ENCODE results near the gene COLEC12.

The COLEC12 gene

DNA sequence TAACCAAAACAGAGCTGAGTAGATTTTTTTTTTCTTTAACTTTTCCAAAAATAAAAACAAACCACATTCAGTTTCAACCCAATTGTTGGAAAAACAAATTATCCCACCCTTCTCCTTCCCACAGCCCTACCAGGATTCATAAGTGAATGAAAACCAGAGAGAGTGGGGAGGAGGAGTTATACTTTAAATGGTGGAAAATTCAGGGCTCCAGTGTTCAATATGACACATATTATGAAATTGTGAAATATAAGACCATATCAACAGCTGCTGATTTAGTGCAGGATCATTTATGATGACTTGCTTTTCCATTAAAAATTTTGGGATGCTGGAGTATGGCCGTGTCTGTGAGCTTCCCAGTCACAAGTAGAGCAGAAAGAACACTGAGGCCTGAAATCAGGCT, 26.7 kb downstream of the COLEC12 start:
- no peak for DNase-seq

DNA sequence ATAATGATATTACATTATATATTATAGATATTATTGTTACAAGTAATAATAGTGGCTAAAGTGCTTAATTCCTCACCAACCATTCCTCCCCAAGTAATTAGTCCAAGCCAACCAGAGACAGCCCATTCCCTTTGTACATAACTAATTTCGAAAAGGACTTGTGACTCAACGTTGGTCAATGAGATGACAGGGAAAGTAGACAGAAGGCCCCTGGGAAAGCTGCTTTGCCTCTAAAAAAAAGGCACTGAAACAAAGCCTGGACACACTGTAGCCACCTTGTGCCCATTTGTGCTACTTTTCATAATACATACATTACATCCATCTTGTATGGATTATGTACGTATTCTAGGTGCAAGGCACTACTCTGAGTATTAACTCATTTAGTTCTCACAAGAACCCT, 28.8 kb downstream of the COLEC12 start:
- no peak for DNase-seq

DNA sequence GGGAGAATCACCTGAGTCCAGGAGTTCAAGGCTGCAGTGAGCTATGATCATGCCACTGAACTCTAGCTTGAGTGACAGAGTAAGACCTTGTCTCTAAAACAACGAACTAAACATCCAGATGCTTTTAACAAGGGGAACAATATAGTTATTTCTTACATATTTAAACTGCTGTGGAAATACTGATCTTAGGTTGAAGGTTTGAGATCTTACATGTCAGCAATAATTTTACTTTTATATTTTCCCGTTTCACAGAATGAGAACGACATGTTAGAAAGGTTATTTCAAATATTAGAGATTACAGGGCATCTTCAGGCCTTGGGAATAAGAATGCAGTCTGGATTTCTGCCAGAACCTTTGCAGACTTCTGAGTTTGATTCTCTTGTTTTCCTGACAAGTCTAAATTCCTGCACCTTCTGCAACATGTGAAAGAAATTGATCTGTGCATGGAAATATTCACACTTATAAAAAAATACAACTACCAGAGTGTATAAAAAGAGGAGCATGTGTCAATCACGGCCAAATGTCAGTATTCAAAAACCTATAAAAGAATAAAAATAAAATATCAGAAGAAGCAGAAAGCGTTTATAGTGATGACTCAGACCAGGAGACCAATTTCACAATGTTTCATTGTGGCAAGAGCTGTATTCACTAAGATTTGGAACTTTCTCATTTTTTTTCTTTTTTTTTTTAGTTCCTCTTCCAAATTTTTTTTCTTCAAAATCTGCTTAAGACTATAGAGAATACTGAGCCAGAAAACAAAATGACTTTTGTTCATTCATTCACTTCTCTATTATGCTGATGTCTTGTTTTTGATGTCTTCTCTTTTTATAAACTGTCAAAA, 29.6 kb downstream of the COLEC12 start:
- no peak for DNase-seq

DNA sequence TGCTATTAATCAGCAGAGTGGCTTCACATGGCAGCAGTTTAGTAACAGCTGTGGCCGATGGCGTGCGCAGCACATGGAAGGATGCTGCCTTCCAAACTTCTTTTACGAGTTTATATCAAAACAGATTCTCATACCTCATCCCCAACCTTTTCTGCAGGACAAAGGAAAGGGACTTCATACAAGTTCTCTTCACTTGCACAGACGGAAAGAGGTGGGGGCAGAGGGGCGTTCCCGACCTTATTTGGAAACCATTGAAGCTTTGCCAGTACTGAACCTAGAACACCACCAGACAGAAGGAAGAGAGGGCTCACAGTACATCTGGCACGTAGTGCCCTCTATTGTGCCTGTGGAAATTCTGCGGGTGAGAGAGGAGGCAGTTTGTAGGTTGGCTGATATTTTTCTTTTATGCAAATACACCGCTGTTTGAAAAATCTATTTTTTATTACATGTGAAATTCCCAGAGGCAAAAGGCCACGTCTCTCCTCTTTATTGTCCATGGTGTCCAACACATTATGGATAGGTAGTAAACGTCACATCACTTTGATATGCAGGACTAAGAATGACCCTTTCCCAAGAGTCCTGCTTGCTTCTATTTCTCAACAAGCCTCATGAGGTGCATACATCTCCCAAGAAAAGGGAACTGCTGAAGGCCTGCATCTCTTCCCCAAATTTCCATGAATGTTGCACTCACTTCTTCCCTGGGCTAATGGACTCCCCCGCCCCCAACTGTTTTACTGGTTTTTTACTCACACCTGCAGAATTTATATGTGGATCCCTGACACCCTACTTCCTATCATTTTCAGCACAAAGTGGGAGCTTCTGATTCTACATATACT, 31.3 kb downstream of the COLEC12 start:
- DNase-seq, result no peak

DNA sequence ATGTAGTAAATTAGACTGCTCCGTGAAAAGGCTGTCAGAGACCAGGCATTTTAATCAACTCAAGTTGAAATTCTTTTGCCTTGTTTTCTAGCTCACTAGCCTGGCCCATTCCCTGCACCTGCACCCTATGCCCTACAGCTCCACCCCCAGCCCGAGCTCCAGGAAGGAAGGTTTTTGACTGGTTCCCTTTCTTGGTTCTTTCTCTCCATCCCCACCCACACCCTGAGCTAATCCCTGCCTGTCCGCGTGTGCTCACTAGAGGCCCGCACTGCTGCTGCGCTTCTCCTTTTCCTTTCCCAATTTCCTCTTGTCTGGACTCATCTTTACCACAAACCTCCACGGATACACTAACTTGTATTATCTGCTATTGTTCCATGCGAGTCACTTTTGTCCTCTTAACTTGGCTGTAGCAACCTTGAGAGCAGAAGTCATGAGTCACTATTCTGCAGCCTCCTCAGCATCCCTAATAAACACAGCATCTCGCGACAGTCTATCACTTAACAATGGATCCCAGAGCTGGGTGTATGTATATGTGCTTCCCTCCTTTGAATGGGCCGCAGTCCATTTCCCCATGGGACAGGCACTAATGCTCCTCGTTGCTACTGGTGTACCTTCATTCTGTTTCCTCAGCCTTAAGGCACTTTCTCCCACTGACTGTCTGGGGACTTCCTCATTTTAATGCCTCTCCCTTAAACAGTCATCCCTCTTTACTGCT, 36.5 kb downstream of the COLEC12 start:
- DNase-seq, result no peak

DNA sequence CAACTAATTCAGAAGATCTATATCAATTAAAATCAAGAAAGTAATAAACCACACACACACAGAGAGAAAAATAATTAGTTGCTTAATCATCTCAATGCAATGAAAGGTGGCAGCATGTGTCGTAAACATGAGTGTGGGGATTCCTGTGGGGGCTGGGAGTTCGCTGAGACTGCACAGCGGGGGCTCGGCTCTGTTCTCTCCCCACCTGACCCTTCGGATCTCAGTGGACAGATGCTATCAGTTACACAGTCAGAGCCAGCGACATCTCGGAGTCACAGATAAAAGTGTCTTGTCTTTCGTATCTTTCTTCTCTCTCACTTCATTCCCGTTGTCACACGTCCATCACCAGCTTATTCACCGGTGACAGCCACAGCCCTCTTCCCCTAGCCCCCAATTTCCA, 37.1 kb downstream of the COLEC12 start:
- no peak for DNase-seq

DNA sequence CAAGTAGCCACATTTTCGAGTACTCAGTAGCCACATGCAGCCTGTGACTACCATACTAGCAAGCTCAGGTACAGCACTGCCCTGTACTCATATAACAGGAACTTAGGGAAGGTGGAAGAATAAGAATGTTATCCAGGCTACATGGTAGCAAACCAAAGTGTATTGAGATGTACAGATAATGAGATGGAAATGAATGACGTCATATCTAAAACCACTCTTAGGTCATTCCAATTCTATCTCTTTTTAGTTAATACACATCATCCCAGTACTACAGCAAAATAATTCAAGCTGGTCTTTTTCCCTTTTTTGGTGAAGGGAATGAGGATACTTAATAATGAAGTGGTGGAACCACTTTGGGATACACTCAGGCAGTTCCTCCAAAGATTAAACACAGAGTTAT, 38.7 kb downstream of the COLEC12 start:
- DNase-seq, result no peak

DNA sequence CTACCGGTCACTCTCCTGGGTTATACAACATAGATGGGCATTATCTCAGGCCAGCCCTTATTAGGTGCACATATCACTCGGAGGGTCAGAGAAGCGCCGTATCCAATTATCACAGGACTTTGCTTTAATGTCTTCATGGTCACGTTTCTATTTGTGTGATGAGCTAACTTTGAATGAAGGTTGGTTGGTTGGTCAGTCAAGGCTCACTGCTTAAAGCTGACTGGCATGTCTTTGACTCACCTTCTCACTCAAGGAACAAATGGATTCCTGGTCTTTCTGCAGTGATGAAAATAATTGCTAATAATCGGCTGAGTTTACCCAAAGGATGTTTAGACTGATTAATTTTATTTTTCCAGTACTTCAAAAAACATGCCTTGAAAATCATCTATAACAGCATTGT, 39.7 kb downstream of the COLEC12 start:
- DNase-seq, result no peak

DNA sequence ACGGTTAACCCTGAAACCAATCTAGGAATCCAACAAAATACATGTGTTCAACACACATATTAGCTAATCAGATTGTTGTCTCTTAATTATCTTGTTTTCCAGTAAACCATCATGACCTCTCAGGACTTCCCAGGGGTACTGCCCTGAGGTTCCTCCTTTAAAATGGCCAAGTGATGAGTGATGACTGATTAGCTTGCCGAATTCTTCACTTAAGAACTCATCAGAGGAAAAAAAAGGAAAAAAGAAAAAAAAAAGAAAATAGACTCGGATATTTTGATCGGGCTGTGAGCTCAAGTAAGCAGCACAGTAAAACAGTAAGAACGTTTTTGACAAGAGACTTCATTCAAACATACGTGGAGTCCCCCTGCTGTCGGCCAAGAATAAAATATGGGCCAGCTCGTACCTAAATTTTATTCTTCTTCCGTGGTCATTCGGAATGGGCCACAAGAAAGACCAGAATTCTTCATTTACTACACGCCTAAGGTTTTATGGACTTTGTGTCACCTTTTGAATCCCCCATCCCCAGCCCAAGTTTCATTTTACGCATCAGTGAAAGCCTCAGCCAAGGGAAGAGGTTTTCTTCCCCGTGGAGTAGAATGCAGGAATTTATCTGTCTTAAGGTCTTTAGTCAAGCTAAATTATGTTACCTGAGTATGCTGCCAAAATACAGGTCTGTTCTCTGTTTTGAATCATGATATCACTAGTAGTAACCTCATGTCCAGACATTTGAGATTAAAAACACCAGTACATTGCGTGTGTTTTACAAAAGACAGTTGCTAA, 40.5 kb downstream of the COLEC12 start:
- DNase-seq, result no peak

DNA sequence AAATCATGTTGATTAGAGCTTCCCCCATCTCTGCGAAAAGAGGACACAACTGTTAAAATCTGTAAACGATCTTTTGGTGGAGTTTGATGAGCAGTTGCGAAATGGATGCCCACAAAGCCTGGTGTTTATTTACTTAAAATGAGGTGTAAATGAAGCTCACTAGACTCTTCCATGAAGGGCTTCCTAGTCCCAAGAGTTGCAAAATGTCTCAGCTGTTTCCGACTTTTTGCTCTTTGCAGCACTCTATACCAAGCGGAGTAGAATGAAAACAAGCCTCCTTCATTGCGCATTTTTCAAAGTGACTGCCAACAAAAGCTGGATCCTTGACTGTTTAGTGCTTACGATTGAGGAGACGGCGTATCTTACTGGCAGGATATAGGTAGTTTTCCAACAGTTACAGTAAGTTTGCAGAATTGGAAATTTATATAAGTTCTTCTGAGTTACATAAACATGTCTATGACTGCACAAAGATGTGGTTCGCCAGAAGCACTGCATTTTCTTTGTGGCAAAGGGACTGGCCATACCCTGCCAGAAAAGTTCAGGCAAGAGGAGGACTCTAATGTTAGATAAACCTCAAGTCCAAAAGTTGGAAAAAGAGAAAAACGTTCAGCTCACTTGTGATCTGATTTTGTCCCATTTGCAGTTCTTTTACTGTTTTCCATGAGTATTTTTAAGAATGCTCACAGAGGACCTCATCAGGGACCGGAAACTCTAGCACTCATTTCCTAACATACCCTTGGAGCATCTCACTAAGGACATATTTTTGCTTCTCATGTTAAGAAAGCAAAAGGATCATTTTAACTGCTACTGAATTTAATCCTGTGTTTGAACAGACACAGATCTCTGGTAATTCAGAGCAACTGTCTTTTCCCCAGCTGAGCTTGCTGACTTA, 42.7 kb downstream of the COLEC12 start:
- DNase-seq, result no peak

DNA sequence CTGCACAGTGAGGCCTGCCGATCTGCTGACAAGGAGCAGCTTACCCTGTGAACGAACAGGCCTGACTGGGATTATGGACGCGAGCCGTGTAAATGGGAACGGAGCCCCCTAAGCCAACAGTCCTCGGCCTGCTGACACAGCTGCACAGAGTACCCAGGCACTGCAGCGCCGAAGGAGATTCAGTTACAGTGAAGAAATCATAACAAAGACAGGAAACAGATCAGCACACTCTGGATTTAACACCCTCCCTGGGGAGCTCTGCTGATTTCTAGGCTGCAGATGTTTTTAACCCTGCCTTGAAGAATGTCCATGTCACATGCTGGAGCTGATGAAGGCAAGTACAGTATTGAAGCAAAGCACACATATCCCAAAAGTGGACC, 43.4 kb downstream of the COLEC12 start:
- DNase-seq, result no peak

DNA sequence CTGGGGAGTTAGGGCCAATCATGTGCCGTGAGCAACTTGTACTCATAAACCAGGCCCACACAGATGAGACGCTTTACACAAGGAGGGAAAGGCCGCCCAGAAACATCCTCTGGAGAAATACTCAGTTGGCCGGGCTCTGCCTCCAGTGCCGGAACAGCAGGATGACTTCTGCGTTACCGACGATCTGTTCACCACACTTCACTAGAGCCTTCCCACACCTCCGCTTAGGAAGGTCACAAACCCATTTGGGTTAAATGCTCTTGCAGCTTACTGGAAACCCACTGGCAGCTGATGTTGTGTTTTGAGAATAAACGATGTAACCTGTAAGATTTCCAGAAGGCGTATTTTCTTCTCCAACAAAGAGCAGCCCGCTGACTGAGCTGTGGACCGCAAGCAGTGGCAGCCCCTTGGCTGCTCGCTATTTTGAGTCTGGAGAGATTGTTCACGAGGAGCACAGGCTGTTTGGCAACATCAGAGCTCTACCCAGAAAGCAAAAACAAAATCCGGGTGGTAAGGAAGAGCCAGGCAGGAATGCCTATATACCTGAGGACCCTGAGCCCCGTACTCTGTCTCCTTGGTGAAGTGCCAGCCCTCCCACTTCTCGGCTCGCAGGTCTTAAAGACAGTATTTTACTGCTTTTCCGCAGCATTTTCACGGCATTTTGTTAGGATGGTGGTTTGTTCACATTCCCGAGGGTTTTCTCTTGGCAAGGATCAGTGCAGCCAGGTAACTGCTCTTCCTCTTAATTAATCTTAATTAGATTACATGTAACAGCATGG, 44.0 kb downstream of the COLEC12 start:
- no peak for DNase-seq

DNA sequence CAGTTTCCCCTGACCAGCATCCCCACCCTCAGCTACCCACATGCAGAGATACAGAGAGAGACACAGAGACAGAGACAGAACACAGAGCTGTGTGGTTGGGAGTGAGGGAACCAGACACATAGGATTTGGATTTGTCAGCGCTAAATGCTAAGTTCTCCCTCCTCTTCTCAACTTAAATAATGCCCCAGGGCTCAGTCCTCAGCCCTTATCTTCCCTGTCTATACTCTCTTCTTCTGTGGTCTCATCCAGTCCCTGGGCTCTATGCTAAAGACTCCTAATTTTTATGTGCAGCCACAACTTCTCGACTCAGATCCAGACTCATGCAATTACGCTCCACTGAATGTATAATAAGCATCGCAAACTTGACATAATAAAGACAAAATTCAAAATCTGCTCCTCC, 47.1 kb downstream of the COLEC12 start:
- DNase-seq, result no peak

DNA sequence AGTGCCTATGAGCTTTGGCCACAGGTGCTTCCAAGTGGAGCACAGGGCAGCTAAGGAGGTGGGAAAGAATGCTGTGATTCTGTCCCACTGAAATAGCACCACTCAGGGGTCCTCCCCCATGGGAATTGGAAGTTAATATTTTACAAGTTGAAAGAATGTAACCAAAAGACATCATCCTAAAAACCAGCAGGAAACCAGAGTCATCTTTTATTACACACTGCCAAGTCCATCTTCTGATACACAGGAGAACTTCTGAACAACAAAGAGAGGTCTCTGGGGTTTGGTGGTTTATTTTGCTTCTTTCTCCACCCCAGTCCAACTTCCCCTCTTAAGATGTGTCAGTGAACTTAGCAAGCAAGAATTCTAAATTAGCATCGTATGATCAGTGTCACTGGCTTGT, 47.7 kb downstream of the COLEC12 start:
- no peak for DNase-seq

DNA sequence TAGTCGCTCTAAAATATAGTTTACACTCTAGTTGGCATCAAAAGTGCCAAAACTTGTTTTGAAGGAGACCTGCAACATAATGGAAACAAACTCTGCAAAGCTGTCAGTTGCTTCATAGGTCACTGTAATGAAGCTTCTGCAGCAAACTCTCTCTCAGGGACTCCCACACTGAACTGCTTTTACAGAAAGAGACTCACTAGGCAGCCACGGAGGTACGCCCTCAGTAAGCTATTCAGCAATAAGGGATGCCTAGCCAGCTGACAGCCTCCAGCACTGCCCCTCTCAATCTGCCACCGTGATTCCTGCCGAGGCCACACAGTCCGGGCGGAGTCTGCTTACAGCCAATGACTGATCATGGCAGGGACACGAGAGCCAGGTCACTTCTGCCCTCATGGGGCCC, 51.1 kb downstream of the COLEC12 start:
- DNase-seq, result no peak

DNA sequence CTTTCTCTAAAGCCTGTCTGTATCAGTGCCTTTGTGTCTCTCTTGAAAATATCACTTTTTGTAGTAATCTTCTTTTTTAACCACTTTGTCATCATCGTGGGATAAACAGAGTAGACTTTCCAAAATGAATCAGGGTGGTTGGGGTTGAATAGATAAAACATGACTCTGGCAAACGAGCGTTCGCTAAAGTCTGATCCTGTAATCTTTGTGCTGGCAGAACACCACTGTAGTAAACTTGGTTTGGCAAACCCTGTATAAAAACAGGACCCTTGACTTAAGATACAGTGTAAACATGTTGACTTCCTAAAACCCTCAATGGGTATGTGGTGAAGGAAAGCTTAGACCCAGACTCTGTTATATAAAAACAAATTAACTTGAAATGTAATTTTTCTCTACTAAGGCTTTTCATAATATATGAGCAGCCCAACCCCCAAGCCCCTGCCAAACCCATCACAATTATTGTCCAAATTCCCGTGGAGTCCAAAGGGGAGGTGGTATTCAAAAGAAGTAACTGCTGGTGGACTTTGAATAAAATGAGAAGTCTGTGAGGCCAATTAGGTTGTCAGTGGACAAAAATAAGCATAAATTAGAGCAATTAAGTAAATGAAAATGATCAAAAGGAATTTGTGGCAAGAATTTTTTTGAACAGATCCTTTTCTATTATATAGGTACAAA, 52.2 kb downstream of the COLEC12 start:
- DNase-seq, result no peak

DNA sequence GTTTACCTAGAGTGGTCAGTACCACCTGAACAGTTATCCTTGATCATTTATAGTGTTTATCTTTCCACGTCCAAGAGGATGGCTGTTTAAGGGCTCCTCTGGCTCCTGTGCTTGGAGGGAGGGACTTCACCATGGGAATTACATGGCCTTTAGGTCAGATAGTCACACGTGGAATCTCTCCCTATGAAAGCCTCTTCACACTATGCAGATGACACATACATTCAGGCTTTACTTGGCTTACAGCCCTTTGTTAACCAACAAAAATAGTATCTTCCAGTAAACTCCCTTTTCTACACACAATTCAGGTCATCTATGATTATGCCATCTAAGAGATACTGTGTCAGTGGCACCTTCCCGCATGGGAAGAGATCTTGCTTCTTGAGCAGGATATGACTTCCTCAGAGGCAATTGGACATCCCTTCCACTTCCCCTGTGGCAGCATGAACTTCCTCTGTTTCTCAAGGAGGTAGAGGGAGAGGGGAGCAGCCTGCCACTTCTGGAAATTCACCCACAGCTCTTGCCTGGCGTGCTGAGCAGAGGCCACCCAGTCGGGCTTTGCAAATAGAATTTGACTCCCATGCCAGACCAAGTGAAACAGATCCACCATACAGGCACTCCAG, 53.5 kb downstream of the COLEC12 start:
- no peak for DNase-seq

DNA sequence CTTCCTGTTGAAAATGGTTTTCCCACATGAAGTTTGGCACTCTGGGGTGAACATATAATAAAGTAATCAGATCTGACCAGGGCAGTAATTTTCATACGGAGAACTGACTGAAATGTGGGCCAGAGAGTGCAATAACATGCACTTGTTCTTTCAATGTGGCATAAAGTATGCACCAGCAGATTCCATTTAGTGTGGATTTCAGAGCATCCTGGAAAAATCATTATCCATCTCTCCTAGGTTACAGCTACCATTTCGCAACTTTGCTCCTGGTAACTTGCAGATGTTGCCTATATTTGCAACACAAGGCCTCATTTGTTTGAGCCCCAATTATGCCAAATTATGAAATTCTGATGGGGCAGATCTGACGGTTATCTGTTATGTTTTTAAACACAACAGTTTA, 55.4 kb downstream of the COLEC12 start:
- no peak for DNase-seq

DNA sequence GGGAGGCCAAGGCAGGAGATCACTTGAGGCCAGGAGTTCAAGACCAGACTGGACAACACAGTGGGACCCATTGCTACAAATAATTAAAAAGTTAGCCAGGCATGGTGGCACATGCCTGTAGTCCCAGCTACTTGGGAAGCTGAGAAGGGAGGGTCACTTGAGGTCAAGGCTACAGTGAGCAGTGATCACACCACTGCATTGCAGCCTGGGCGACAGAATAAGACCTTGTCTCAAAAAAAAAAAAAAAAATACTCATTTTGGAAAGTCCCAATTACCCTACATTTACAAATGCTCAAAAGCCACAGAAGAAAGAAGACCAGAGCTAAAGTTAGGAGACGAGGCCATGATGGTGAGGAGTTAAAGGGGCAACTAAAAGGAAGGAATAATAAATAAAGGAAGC, 61.9 kb downstream of the COLEC12 start:
- DNase-seq, result no peak

DNA sequence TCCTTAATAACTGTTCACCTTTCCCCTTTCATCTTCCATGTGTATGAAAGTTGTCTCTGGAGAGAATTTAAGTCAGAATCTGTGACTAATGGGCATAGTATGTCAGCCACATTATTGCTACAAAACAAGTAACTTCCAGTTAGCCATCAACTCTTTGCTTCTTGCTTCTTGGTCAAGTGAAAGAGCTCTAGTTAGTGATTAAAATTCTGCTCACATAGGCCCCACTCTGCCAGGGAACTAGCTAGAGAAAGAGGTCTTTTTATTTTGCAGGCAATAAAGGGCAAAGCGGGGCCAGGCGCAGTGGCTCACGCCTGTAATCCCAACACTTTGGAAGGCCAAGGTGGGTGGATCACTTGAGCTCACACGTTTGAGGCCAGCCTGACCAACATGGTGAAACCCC, 64.6 kb downstream of the COLEC12 start:
- DNase-seq, result no peak

All from T-helper 2 cell (primary cell).